GM12872 (cell line): Measurements from ENCODE around the gene SNX6.

ENCODE experiments used
- TF ChIP-seq, protein P1 (sequence below): IDR thresholded peaks from 3 replicates; pipeline ENCODE4 v1.5.1; 2011; ENCODE audit warnings: low read depth, mild to moderate bottlenecking, low read length, moderate library complexity; ENCODE audit not compliant: insufficient read depth

Gene SNX6

DNA sequence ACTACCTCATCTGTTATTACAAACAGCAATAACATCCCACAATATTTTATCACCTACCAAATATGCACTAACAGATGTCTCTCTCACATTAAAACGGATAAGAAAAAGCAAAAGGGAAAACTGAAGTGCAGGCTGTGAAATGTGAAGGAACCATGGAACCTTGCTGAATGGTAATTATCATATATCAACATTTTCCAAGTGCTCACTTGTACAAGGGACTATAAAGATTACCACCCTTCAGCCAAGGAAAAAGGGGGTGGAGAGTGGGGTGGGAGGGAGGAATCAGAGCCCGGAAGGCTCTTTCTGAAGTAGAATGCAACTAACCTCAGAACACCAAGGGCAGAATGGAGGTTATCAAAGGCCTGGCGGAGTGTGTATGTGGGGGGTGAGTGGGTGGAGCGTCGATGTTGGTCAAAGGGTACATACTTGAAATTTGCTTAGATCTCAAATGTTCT is 1.2 kb downstream of the SNX6 start:
- TF ChIP-seq, protein P1, sequence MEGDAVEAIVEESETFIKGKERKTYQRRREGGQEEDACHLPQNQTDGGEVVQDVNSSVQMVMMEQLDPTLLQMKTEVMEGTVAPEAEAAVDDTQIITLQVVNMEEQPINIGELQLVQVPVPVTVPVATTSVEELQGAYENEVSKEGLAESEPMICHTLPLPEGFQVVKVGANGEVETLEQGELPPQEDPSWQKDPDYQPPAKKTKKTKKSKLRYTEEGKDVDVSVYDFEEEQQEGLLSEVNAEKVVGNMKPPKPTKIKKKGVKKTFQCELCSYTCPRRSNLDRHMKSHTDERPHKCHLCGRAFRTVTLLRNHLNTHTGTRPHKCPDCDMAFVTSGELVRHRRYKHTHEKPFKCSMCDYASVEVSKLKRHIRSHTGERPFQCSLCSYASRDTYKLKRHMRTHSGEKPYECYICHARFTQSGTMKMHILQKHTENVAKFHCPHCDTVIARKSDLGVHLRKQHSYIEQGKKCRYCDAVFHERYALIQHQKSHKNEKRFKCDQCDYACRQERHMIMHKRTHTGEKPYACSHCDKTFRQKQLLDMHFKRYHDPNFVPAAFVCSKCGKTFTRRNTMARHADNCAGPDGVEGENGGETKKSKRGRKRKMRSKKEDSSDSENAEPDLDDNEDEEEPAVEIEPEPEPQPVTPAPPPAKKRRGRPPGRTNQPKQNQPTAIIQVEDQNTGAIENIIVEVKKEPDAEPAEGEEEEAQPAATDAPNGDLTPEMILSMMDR: no peak

GRCh38 chr14:34623506-34623905 is 6.4 kb downstream of the SNX6 start:
- TF ChIP-seq, protein P1: no peak

- TF ChIP-seq, protein P1: no peak
Observed at GRCh38 chr14:34620839-34621238, 9.1 kb downstream of the SNX6 start.

GRCh38 chr14:34620115-34620514 is 9.8 kb downstream of the SNX6 start:
- TF ChIP-seq, protein P1: no peak

DNA sequence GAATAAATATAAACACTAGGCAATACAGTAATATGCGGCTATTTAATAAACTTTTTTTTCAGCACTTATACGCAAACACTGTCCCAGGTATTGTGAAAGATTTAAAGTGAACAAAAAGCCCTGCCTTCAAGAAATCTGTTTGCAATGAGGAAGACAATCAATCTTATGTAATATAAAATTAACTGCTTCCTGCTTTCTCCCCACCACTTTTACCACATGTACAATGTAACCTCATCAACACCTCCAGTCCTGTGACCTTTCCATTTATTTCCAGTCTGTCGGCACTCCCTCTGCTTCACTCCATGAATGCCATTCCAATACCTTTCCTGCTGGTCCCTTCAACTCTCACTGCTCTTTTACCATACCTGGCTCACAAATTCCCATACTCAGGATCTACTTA is 10.5 kb downstream of the SNX6 start:
- TF ChIP-seq, protein P1: no peak

- TF ChIP-seq, protein P1: no peak
Observed at GRCh38 chr14:34616360-34616759, 13.6 kb downstream of the SNX6 start.

GRCh38 chr14:34615507-34615906 is 14.4 kb downstream of the SNX6 start:
- TF ChIP-seq, protein P1: no peak

GRCh38 chr14:34614638-34615037 is 15.3 kb downstream of the SNX6 start:
- TF ChIP-seq, protein P1: no peak
